IPS DF 19.7 (cell line): Measurements from ENCODE around the gene MYBPC3.
"Not testable (repeated sequence)": the region's sequence is repeated elsewhere in the genome, so short reads cannot be mapped to it uniquely, and the experiment has no call there.

Experiments
- DNase-seq: peaks from one replicate; pipeline ENCODE4 v3.0.0-alpha.2; 2013; ENCODE audit warnings: low read depth, low spot score

Gene MYBPC3

GRCh38 chr11:47338396-47339241, 13.9 kb downstream of the MYBPC3 start:
- DNase-seq, result no peak

- DNase-seq, result no peak
Observed at GRCh38 chr11:47337229-47337924, 15.1 kb downstream of the MYBPC3 start.

GRCh38 chr11:47336595-47336994, 15.9 kb downstream of the MYBPC3 start:
- DNase-seq, result no peak

GRCh38 chr11:47335733-47336132, 16.8 kb downstream of the MYBPC3 start:
- DNase-seq, result no peak

- DNase-seq, result not testable (repeated sequence)
Observed at GRCh38 chr11:47334699-47335411, 17.6 kb downstream of the MYBPC3 start.

GRCh38 chr11:47333886-47334443, 18.5 kb downstream of the MYBPC3 start:
- DNase-seq, result no peak

- no peak for DNase-seq
Observed at GRCh38 chr11:47333526-47333845, 19.0 kb downstream of the MYBPC3 start.

- no peak for DNase-seq
Observed at GRCh38 chr11:47332791-47333525, 19.5 kb downstream of the MYBPC3 start.

- DNase-seq, result no peak
Observed at GRCh38 chr11:47332303-47332711, 20.2 kb downstream of the MYBPC3 start.

- no peak for DNase-seq
Observed at GRCh38 chr11:47331454-47332302, 20.8 kb downstream of the MYBPC3 start.

GRCh38 chr11:47329987-47330931, 22.2 kb downstream of the MYBPC3 start:
- DNase-seq, result no peak

GRCh38 chr11:47329431-47329986, 23.0 kb downstream of the MYBPC3 start:
- no peak for DNase-seq

GRCh38 chr11:47328449-47329390, 23.8 kb downstream of the MYBPC3 start:
- no peak for DNase-seq

GRCh38 chr11:47327949-47328348, 24.6 kb downstream of the MYBPC3 start:
- no peak for DNase-seq

GRCh38 chr11:47327025-47327424, 25.5 kb downstream of the MYBPC3 start:
- no peak for DNase-seq

GRCh38 chr11:47326198-47326597, 26.3 kb downstream of the MYBPC3 start:
- DNase-seq, result no peak

GRCh38 chr11:47325271-47326041, 27.0 kb downstream of the MYBPC3 start:
- no peak for DNase-seq
